ENCODE data around the gene C2orf92. TPM values are rescaled to one million over a fixed set of nuclear protein-coding genes. Genes with fewer than 3 reads are reported as not detected.

C2orf92 gene
- polyA plus RNA-seq, 1 donor from 2014 or later, result 10.7 TPM

- no peaks in the 10 kb centered on the region for H3K9me2 ChIP-seq (ENCODE audit: insufficient read depth, low read length)
- no peaks in the 10 kb centered on the region for H3K9me3 ChIP-seq (ENCODE audit: low read length)
- H3F3A ChIP-seq (ENCODE audit: insufficient read depth, low read length, poor library complexity, severe bottlenecking), result no peaks in the 10 kb centered on the region
- H3K9ac ChIP-seq (ENCODE audit: low read length), result no peak within 1 kb of the TSS
- no peak within 1 kb of the TSS for H3K27ac ChIP-seq (ENCODE audit: low read length)
- H3K4me2 ChIP-seq (ENCODE audit: low read length), result no peak within 1 kb of the TSS
- no peaks in the 10 kb centered on the region for H3K27me3 ChIP-seq (ENCODE audit: insufficient read depth, low read depth, low read length)
- no peaks in the 10 kb centered on the region for H3K36me3 ChIP-seq (ENCODE audit: insufficient read depth, low read length)
- no peaks in the 10 kb centered on the region for H4K20me1 ChIP-seq (ENCODE audit: insufficient read depth)
- H3K4me3 ChIP-seq (ENCODE audit: low read length), result no peak within 1 kb of the TSS
- no peak within 1 kb of the TSS for H2AFZ ChIP-seq (ENCODE audit: low read depth, low read length)
- TF ChIP-seq SMC3 (conservative IDR thresholded peaks at IDR 0.05; ENCODE audit: poor library complexity), result no peak
- TF ChIP-seq POLR2AphosphoS5 (IDR thresholded peaks at IDR 0.05), result no peak
- no peak for TF ChIP-seq EP300 (conservative IDR thresholded peaks at IDR 0.05; ENCODE audit: poor library complexity, severe bottlenecking)
- no peak for TF ChIP-seq EZH2 (IDR thresholded peaks at IDR 0.05; ENCODE audit: borderline replicate concordance, insufficient read depth, low read length, poor library complexity, severe bottlenecking)
- no peak for TF ChIP-seq REST (IDR thresholded peaks at IDR 0.05; ENCODE audit: borderline replicate concordance)
- TF ChIP-seq MXI1 (conservative IDR thresholded peaks at IDR 0.05; ENCODE audit: poor library complexity, severe bottlenecking), result no peak
- no peak for TF ChIP-seq CTCF (IDR thresholded peaks at IDR 0.05; ENCODE audit: poor library complexity, severe bottlenecking)
- no peak for TF ChIP-seq TAF1 (IDR thresholded peaks at IDR 0.05; ENCODE audit: low read depth)
- TF ChIP-seq RAD21 (conservative IDR thresholded peaks at IDR 0.05), result no peak
- H3K79me2 ChIP-seq (replicated peaks; ENCODE audit: insufficient read depth, low read length), result no peaks in the 10 kb centered on the region
Observed at GRCh38 chr2:97713296-97714083, 44.0 kb downstream of the C2orf92 start, which contains the start of gene ZAP70. Gene ZAP70, plus strand, starts transcription at chr2:97713576. Its CDS starts 10,461 bp downstream, at chr2:97724037.

GRCh38 chr2:97714084-97714949, 44.8 kb downstream of the C2orf92 start:
- no peak overlapping the region for H3K4me2 ChIP-seq (ENCODE audit: low read length)
- H3K36me3 ChIP-seq (ENCODE audit: insufficient read depth, low read length), result no peaks in the 10 kb centered on the region
- H3K27me3 ChIP-seq (ENCODE audit: insufficient read depth, low read depth, low read length), result no peaks in the 10 kb centered on the region
- H3K9ac ChIP-seq (ENCODE audit: low read length), result no peak overlapping the region
- no peaks in the 10 kb centered on the region for H3F3A ChIP-seq (ENCODE audit: insufficient read depth, low read length, poor library complexity, severe bottlenecking)
- no peak overlapping the region for H3K27ac ChIP-seq (ENCODE audit: low read length)
- H3K79me2 ChIP-seq (replicated peaks; ENCODE audit: insufficient read depth, low read length), result no peaks in the 10 kb centered on the region
- no peak overlapping the region for H2AFZ ChIP-seq (ENCODE audit: low read depth, low read length)
- no peaks in the 10 kb centered on the region for H3K9me3 ChIP-seq (ENCODE audit: low read length)
- H3K9me2 ChIP-seq (ENCODE audit: insufficient read depth, low read length), result no peaks in the 10 kb centered on the region
- no peaks in the 10 kb centered on the region for H4K20me1 ChIP-seq (ENCODE audit: insufficient read depth)
- H3K4me3 ChIP-seq (ENCODE audit: low read length), result no peak overlapping the region
- TF ChIP-seq CTCF (IDR thresholded peaks at IDR 0.05; ENCODE audit: poor library complexity, severe bottlenecking) (no peak), RAD21 (conservative IDR thresholded peaks at IDR 0.05) (no peak), POLR2AphosphoS5 (IDR thresholded peaks at IDR 0.05) (no peak)
